ENCODE measurements around the gene ALDOC.
A peak's percentile ranks its signal among the peaks of the same experiment; 100 is the strongest.
"Not testable (repeated sequence)": the region's sequence is repeated elsewhere in the genome, so short reads cannot be mapped to it uniquely, and the experiment has no call there.

Gene ALDOC

DNA sequence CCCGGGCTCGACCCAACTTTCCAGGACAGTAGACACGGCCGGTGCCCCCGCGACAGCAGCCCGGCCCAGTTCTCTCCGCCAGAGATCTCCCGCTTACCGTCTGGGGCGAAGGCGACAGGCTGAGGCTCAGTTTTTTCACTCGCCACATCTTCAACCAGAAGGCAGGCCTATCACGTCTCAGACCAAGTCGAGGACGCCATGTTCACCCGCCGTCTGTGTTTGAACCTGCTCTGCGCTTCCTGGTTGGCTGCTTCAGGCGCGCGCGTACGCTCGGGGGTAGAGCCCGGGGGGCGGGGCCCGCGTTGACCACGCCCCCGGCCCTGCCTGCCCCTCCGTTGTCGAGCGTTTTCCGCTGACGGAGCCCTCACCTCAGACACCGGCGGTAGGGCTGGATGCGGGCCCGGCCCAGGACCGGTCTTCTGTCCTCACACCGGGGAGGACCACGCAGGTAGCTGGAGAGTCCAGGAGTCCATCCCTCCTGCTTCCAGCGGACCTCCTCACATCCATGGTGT is 22.2 kb upstream of the ALDOC start, which contains the start of gene SPAG5:
Gene SPAG5 (minus strand): TSS at position 227 of the 512 bp plus-strand sequence. CDS start 79 bp downstream, at position 148.
- DNase-seq (peak; percentile 97 to 98), ATAC-seq (peak; percentile 95)
- Mint-ChIP-seq H3K27me3 (no peaks in the 10 kb centered on the region), H3K4me3 (peak within 1 kb of the TSS; percentile 95 to 99), H3K9me3 (no peaks in the 10 kb centered on the region), H3K4me1 (peaks cover 24% of the 10 kb centered on the region), H3K27ac (peak within 1 kb of the TSS; percentile 98)

DNA sequence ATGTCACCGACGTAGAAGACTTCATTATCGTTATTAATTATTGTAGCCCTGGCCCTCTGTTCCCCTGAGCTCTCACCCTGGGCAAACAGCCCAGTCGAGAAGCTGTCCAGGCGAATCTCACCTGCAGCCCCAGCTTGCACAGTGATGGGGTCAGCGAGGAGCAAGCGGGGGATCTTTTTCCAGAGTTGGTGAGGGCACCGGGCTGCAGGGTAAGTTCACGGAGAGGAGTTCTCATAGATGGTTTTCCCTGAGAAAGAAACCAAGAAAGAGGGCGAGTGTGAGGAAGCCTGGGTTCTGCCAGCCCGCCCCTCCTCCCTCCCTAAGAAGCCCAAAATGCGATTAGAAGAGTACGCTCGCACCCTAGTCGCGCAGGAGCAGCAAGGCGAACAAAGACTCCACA is 21.7 kb upstream of the ALDOC start:
- Mint-ChIP-seq H3K4me3 (peak overlapping the region; percentile 95 to 99), H3K27me3 (no peaks in the 10 kb centered on the region), H3K9me3 (no peaks in the 10 kb centered on the region), H3K4me1 (peaks cover 24% of the 10 kb centered on the region), H3K27ac (peak overlapping the region; percentile 98)
- ATAC-seq (peak; percentile 2), DNase-seq (no peak)

- H3K27me3 Mint-ChIP-seq = no peaks in the 10 kb centered on the region
- H3K4me3 Mint-ChIP-seq = peak overlapping the region; percentile 95 to 99
- DNase-seq (no peak), ATAC-seq (no peak)
- H3K9me3 Mint-ChIP-seq = no peaks in the 10 kb centered on the region
- peak overlapping the region; percentile 98 for H3K27ac Mint-ChIP-seq
- peaks cover 24% of the 10 kb centered on the region for H3K4me1 Mint-ChIP-seq
Observed at GRCh38 chr17:28597606-28598383, 21.1 kb upstream of the ALDOC start.

- Mint-ChIP-seq H3K9me3 (no peaks in the 10 kb centered on the region), H3K4me1 (peaks cover 2% of the 10 kb centered on the region), H3K4me3 (no peak overlapping the region), H3K27ac (no peak overlapping the region), H3K27me3 (no peaks in the 10 kb centered on the region)
- ATAC-seq (no peak), DNase-seq (no peak)
Observed at GRCh38 chr17:28592260-28592659, 15.6 kb upstream of the ALDOC start.

GRCh38 chr17:28585851-28586250 is 9.2 kb upstream of the ALDOC start:
- ATAC-seq (no peak), DNase-seq (no peak)
- Mint-ChIP-seq H3K4me1 (no peaks in the 10 kb centered on the region), H3K4me3 (no peak overlapping the region), H3K27ac (no peak overlapping the region), H3K27me3 (no peaks in the 10 kb centered on the region), H3K9me3 (no peaks in the 10 kb centered on the region)

DNA sequence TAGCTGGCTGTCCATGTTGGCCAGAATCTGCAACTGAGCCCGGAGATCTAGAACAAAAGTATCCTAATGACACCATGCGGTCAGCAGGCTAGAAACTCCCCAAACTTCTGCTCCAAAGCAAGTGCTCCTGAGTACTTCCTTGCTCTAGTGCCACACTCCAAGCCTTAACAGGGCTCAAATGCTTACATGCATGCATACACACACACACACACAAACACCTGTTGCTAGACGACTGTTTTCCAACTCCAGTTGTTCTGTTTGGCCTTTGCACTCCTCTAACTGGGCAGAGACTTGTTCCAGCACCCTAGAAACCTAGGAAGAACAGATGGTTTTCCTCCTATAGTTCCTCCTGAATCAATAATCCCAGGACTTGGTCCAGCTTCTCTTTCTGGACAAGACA is 7.7 kb upstream of the ALDOC start:
- DNase-seq (no peak), ATAC-seq (no peak)
- Mint-ChIP-seq H3K9me3 (no peaks in the 10 kb centered on the region), H3K4me3 (no peak overlapping the region), H3K27ac (no peak overlapping the region), H3K27me3 (no peaks in the 10 kb centered on the region), H3K4me1 (no peaks in the 10 kb centered on the region)

DNA sequence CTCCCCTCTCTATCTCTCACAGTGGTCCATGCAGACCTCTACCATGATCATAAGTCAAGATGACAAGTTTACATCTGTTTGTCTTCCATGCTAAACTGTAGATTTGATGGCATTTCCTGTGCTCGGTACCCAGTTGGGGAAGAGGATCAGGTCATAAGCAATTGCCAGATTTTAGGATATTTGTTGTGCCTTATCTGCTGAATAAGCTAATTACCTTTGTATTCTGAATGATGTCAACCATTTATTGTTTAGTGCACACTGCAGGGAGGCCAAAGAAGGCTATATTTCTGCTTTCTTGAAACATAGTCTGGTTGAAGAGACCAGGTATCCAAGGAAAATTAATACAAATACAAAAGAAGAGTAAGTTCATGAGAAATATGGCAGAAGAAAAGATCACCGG is 5.8 kb upstream of the ALDOC start:
- H3K4me1 Mint-ChIP-seq = no peaks in the 10 kb centered on the region
- H3K27ac Mint-ChIP-seq = no peak overlapping the region
- H3K4me3 Mint-ChIP-seq = no peak overlapping the region
- DNase-seq (no peak), ATAC-seq (no peak)
- H3K27me3 Mint-ChIP-seq = no peaks in the 10 kb centered on the region
- H3K9me3 Mint-ChIP-seq = no peaks in the 10 kb centered on the region

DNA sequence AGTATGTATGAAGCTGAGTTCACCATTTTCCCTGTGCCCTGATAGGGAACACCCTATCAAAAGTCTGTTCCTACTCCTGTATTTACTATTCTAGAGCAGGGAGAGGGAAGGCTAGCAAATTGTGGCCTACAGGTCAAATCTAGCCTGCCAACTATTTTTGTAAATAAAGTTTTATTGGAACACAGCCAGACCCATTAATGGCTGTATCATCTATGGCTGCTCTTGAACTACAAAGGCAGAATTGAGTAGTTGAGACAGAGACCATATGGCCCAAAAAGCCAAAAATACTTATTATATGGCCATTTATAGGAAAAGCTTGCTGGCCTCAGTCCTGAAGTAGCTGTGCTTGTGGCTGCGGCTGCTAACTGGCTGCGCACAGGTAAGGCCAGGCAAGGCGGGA is 4.3 kb upstream of the ALDOC start:
- no peaks in the 10 kb centered on the region for H3K27me3 Mint-ChIP-seq
- no peak overlapping the region for H3K27ac Mint-ChIP-seq
- H3K9me3 Mint-ChIP-seq = no peaks in the 10 kb centered on the region
- peaks cover 13% of the 10 kb centered on the region for H3K4me1 Mint-ChIP-seq
- DNase-seq = no peak
- H3K4me3 Mint-ChIP-seq = no peak overlapping the region
- no peak for ATAC-seq

DNA sequence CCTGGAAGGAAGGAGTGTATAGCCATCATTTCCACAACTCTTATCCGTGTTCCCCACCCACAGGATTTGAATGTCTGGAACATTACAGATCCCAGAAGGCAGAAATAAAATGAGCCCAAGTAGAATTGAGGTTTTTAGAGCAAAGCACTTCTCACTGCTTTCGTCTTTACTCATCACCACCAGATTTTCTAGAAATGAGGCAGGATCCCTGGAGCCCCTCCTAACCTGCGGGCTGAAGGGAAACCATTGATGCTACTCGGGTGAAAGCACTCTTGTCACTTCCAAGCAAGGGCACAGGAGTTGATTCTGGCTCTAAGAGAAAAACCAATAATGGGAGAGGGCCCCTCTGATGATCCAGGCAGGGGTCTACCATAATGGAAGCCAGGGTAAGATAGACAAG is 2.8 kb upstream of the ALDOC start:
- Mint-ChIP-seq H3K27ac (no peak overlapping the region), H3K9me3 (no peaks in the 10 kb centered on the region), H3K4me1 (peaks cover 27% of the 10 kb centered on the region), H3K4me3 (no peak overlapping the region), H3K27me3 (no peaks in the 10 kb centered on the region)
- ATAC-seq = no peak
- DNase-seq = no peak

GRCh38 chr17:28578246-28579195 is 1.8 kb upstream of the ALDOC start:
- Mint-ChIP-seq H3K4me3 (no peak overlapping the region), H3K27ac (peak overlapping the region in 1 of 2 donors; percentile 4), H3K4me1 (peaks cover 37% of the 10 kb centered on the region), H3K9me3 (no peaks in the 10 kb centered on the region), H3K27me3 (no peaks in the 10 kb centered on the region)
- ATAC-seq = no peak
- DNase-seq = no peak

- DNase-seq (no peak), ATAC-seq (no peak)
- no peak overlapping the region for H3K4me3 Mint-ChIP-seq
- no peaks in the 10 kb centered on the region for H3K27me3 Mint-ChIP-seq
- peaks cover 45% of the 10 kb centered on the region for H3K4me1 Mint-ChIP-seq
- no peaks in the 10 kb centered on the region for H3K9me3 Mint-ChIP-seq
- no peak overlapping the region for H3K27ac Mint-ChIP-seq
Observed at GRCh38 chr17:28577466-28577824, 750 bp upstream of the ALDOC start.

- H3K27me3 Mint-ChIP-seq, ATAC-seq, H3K9me3 Mint-ChIP-seq, DNase-seq: not testable (repeated sequence)
- Mint-ChIP-seq H3K4me1 (peaks cover 51% of the 10 kb centered on the region), H3K4me3 (peak overlapping the region; percentile 79 to 89), H3K27ac (peak overlapping the region in 1 of 2 donors; percentile 83)
Observed at GRCh38 chr17:28576016-28576415, 679 bp downstream of the ALDOC start.

DNA sequence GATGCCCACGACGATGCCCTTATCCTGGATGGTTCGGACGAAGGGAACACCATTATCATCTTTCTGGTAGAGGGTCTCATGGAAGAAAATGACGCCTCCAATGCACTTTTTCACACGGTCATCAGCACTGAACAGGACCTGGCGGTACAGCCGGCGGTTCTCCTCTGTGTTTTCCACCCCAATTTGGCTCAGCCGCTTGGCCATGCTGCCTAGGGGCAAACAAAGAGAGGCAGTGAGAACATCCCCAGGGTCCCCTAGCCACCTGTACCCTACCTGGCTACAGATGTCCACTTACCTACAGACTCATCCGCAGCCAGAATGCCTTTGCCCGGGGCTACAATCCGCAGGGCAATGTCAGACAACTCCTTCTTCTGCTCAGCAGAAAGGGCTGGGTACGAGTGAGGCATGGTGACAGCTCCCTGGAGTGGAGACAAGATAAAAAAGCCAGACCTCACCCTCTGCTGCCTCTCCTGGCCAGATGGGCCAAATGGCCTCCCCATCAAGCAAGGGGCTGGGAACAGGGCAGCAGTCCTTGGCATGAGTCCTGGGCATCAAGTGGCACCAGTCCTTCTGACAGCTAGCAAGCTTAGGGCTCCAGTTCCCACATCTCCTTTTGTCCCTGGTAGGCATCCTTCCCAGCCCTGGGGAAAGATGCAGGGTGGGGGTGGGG is 1.4 kb downstream of the ALDOC start:
- peaks cover 56% of the 10 kb centered on the region for H3K4me1 Mint-ChIP-seq
- ATAC-seq (no peak), DNase-seq (no peak)
- H3K27me3 Mint-ChIP-seq = no peaks in the 10 kb centered on the region
- H3K9me3 Mint-ChIP-seq = no peaks in the 10 kb centered on the region
- no peak overlapping the region for H3K27ac Mint-ChIP-seq
- no peak overlapping the region for H3K4me3 Mint-ChIP-seq

GRCh38 chr17:28574526-28574925 is 2.2 kb downstream of the ALDOC start:
- Mint-ChIP-seq H3K27me3 (no peaks in the 10 kb centered on the region), H3K4me3 (no peak overlapping the region), H3K4me1 (peaks cover 64% of the 10 kb centered on the region), H3K9me3 (no peaks in the 10 kb centered on the region), H3K27ac (no peak overlapping the region)
- ATAC-seq (no peak), DNase-seq (no peak)

GRCh38 chr17:28573966-28574480 is 2.7 kb downstream of the ALDOC start:
- no peak for ATAC-seq
- H3K4me3 Mint-ChIP-seq = no peak overlapping the region
- peaks cover 66% of the 10 kb centered on the region for H3K4me1 Mint-ChIP-seq
- peak overlapping the region in 1 of 2 donors; percentile 22 for H3K27ac Mint-ChIP-seq
- DNase-seq = no peak
- no peaks in the 10 kb centered on the region for H3K9me3 Mint-ChIP-seq
- H3K27me3 Mint-ChIP-seq = no peaks in the 10 kb centered on the region

Data from stimulated activated naive CD8-positive, alpha-beta T cell treated with anti-CD3 and anti-CD28 coated beads, Interleukin-15, amount 100 ng/mL, for 72 hours (primary cell).